SU-DHL-6 (cell line): ENCODE data around the gene GABRB3.

Source experiments
- EZH2phosphoT487 ChIP-seq: fragments of 200-600 bp; sonication (generic), shearing (Covaris generic); conservative IDR thresholded peaks from 2 replicates; pipeline ENCODE4 v1.6.1; 2018; ENCODE audit warnings: mild to moderate bottlenecking, antibody characterized with exemption, low read length, moderate library complexity, mixed read lengths
- TF ChIP-seq, protein P1 (sequence below): fragments of 200-600 bp; sonication (generic); IDR thresholded peaks from one replicate; pipeline ENCODE4 v1.5.1; 2017; ENCODE audit warnings: antibody characterized with exemption, mild to moderate bottlenecking, low read length, moderate library complexity; ENCODE audit not compliant: insufficient read depth, poor library complexity, severe bottlenecking

DNA sequence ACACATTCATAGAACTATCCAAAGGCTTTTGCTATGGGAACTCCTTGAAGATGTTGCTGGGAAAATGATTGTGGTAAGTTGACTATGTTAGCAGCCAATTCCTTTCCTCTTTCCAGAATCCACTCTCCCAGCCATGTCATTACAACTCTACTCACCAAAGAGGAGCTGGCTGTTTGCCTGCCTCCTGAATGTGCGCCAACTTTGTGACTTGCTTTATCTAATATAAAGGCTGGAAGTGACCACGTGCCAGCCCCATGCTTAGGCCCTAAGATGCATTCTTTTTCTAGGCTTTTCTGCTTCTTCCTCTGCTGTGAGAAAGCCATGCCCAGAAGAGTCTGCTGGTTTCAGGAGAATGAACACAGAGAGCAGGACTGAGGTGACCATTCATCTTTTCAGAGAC lies 182.2 kb downstream of the GABRB3 start:
- TF ChIP-seq, protein P1, sequence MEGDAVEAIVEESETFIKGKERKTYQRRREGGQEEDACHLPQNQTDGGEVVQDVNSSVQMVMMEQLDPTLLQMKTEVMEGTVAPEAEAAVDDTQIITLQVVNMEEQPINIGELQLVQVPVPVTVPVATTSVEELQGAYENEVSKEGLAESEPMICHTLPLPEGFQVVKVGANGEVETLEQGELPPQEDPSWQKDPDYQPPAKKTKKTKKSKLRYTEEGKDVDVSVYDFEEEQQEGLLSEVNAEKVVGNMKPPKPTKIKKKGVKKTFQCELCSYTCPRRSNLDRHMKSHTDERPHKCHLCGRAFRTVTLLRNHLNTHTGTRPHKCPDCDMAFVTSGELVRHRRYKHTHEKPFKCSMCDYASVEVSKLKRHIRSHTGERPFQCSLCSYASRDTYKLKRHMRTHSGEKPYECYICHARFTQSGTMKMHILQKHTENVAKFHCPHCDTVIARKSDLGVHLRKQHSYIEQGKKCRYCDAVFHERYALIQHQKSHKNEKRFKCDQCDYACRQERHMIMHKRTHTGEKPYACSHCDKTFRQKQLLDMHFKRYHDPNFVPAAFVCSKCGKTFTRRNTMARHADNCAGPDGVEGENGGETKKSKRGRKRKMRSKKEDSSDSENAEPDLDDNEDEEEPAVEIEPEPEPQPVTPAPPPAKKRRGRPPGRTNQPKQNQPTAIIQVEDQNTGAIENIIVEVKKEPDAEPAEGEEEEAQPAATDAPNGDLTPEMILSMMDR, result no peak
- no peak for TF ChIP-seq EZH2phosphoT487
